GM21381 (cell line): ENCODE data around the gene TAF11L2.
"Not testable (repeated sequence)": the region's sequence is repeated elsewhere in the genome, so short reads cannot be mapped to it uniquely, and the experiment has no call there.

Experiments used
- ATAC-seq: cut with Tn5 transposase; IDR thresholded peaks from one replicate; pipeline ENCODE4 v1.9.1; 2021; ENCODE audit warnings: mild to moderate bottlenecking, moderate library complexity; ENCODE audit not compliant: unreplicated experiment

Gene TAF11L2

DNA sequence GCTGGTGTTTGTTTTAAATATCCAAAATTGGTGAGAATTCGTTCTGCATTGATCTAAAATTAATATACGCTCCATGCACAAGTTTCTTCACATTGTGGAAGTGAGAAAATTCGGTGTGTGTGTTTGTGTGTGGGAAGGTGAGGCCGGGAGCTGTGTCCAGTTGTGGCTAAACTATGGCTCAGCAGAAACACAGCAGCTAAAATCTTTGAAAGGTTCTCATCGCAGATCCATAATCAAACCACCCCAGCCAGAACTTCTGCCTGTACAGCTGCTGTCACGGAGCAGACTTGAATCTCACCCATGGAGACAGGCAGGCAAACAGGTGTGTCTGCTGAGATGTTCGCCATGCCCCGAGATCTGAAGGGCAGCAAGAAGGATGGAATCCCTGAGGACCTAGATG lies at the start of gene TAF11L2:
TSS of gene TAF11L2 (plus strand) at position 301 of the 400 bp plus-strand sequence.
- ATAC-seq: not testable (repeated sequence)

GRCh38 chr5:17448877-17449276 lies 49.2 kb upstream of the TAF11L2 start:
- no peak for ATAC-seq

DNA sequence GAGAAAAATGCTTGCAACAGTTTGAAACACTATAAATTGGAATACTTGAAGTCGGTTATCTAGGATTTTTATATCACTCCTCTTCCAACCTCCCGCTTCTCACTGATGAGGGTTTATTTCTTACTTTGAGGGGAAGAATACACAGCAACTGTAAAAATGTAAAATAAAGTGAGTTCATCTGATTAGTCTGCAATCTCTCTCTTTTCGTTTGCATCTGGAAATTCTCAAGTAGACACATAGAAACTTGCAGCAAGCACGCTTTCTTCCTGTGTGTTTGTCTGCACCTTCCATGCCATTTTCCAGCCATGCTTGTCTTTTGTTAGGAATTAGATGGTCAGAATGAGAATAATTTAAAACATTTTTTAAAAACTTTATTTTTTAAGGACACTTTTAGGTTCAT lies 45.1 kb upstream of the TAF11L2 start:
- ATAC-seq: no peak

GRCh38 chr5:17455942-17456341 lies 42.1 kb upstream of the TAF11L2 start:
- ATAC-seq: no peak

DNA sequence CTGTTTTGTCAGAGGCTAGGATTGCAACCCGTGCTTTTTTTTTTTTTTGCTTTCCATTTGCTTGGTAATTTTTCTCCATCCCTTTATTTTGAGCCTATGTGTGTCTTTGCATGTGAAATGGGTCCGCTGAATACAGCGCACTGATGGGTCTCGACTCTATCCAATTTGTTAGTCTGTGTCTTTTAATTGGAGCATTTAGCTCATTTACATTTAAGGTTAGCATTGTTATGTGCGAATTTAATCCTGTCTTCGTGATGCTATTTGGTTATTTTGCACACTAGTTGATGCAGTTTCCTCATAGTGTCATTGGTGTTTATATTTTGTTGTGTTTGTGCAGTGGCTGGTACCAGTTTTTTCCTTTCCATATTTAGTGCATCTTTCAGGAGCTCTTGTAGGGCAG lies 36.2 kb upstream of the TAF11L2 start:
- no peak for ATAC-seq

- no peak for ATAC-seq
These were observed 34.4 kb upstream of the TAF11L2 start for GRCh38 chr5:17463653-17464052.

DNA sequence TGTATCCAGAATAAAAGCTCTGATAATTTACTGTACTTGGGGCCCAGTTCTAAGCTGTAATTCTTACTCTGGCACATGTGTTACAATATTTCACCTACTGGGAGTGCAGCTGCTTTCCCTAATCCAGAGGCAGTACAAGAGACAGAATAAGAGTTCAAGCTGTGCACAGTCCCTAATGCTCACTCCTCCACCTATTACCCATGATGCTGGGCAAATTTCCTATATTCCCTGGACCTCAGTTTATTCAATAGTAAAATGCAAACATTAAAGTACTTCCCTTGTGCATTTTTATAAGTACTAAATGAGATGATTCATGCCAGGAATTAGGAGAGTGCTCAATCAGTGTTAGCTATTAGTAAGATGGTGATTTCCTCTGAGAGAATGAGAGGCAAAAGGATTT lies 28.0 kb upstream of the TAF11L2 start:
- no peak for ATAC-seq

DNA sequence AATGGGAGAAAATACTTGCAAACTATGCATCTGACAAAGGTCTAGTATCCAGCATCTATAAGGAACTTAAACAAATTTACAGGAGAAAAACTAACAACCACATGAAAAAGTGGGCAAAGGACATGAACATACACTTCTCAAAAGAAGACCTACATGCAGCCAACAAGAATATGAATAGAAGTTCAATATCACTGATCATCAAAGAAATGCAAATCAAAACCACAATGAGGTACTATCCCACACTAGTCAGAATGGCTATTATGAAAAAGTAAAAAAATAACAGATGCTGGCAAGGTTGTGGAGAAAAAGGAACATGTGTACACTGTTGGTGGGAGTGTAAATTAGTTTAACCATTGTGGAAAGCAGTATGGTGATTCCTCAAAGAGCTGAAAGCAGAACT lies 23.0 kb upstream of the TAF11L2 start:
- not testable (repeated sequence) for ATAC-seq

DNA sequence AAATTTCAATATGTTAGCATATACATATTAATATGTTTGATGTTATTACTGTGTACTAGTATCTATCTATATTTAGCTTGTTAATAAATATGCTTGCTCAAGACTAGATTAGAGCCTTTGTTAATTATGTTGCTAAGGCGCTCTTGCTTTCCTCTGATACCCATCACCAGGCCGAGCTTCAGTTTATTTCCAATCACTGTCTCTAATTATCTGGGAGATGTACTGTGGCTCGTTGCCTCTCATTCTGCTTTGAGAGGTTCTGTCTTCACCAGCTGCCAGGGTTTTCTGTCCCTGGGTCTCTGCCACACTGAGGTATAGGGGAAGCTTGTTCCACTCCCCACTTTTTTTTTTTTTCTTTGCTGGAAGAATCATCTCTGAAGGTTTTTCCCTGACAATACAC lies 21.0 kb upstream of the TAF11L2 start:
- ATAC-seq: no peak

DNA sequence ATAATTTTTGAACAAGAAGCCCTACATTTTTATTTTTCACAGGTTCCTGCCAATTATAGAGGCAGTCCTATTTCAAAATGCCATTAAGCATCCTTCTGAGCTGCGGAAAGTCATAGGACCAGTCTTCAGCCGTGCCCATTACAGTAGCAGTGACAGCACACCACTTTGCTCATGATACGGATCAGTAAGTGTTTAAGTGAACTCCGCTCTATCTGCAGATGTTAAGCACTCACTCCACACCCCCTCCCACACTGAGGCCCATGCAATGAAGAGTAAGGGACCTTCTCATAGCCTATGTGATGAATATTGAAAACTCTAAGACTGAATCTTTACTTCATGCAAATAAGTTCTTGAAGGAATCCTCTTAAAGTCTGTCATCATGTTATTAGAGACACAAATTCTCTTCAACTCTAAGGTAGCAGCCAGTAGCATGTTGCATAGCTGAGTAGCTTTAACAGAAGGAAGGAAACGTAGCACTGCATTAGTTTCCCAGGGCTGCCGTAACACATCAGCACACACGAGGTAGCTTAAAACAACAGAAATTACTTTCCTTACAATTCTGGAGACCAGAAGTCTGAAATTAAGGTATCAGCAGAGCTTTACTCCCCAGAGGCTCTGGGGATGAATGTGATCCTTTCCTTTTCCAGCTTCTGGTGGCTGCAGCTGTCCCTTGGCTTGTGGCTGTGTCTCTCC lies 20.3 kb upstream of the TAF11L2 start:
- ATAC-seq: no peak

- ATAC-seq: no peak
These were observed 16.7 kb upstream of the TAF11L2 start for GRCh38 chr5:17481378-17481777.

- ATAC-seq: no peak
These were observed 15.2 kb upstream of the TAF11L2 start for GRCh38 chr5:17482790-17483189.

DNA sequence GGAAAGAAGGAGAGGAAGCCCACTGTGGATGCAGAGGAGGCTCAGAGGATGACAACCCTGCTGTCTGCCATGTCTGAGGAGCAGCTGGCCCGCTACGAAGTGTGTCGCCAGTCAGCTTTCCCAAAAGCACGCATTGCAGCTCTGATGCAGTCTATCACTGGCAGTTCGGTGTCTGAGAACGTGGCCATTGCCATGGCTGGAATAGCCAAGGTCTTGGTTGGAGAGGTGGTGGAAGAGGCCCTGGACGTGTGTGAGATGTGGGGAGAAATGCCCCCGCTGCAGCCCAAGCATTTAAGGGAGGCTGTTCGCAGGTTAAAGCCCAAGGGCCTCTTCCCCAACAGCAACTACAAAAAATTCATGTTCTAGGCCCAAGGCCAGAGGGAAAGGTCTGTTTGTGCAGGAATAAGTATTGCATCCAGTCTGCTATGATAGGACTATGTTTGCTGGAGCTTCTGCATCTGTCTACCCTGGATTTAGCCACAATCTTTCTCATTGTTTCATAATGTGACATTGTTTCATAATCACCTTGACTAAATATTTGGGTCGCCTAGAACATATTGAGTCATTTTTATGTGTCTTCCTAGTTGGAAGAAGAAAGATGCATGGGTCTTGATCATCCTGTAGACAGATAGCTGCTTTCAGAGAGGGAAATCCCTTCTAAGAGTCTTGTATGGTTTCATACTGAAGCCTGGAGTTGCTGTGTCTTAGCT lies 11.4 kb upstream of the TAF11L2 start:
- ATAC-seq: not testable (repeated sequence)

DNA sequence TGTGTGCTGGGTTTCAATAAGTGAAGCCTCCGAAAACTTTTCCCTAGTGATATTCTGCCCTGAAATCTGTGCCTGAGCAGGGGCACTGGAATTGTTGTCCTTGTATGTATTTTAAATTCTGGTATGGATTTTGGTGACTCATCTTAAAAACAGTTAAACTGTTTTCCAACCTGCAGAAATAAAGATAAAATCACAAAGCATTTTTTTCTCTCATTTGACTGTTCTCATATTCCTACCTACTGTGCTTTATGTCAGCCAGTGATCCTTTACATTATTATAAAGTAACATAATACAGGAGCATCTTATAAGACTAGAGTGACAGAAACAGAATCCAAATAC lies 10.9 kb upstream of the TAF11L2 start:
- ATAC-seq: no peak

GRCh38 chr5:17491257-17491656 lies 6.8 kb upstream of the TAF11L2 start:
- ATAC-seq: not testable (repeated sequence)

DNA sequence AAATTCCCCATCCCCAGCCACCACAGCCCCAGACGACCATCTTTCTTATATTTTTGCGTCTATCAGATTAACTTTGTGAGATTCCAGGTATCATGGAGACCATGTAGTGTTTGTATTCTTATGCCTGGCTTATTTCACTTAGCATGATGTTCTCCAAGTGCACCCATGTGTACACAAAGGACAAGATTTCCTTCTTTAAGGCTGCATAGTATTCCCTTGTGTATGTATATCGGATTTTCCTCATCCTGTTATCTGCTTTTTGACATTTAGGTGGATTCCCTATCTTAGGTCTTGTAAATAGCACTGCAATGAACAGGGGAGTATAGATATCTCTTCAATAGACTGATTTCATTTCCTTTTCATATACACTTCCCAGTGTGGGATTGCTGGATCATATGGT lies 5.3 kb upstream of the TAF11L2 start:
- ATAC-seq: no peak

- ATAC-seq: no peak
These were observed 585 bp upstream of the TAF11L2 start for GRCh38 chr5:17497446-17497845.

- ATAC-seq: no peak
These were observed 13.8 kb downstream of the TAF11L2 start for GRCh38 chr5:17511775-17512325.

GRCh38 chr5:17517526-17517925 lies 19.5 kb downstream of the TAF11L2 start:
- not testable (repeated sequence) for ATAC-seq

- ATAC-seq: not testable (repeated sequence)
These were observed 20.0 kb downstream of the TAF11L2 start, which contains the start of gene TAF11L3 for GRCh38 chr5:17518067-17518466. Gene TAF11L3 (plus strand): TSS chr5:17518367.

GRCh38 chr5:17519508-17519907 lies 21.5 kb downstream of the TAF11L2 start:
- not testable (repeated sequence) for ATAC-seq

- not testable (repeated sequence) for ATAC-seq
These were observed 23.5 kb downstream of the TAF11L2 start, which contains the start of gene TAF11L4 for GRCh38 chr5:17521501-17521900. Gene TAF11L4 (plus strand): TSS chr5:17521801.
